GM12878 (cell line): Measurements from ENCODE around the gene PIGZ. TPM values are rescaled to one million over a fixed set of nuclear protein-coding genes. Genes with fewer than 3 reads are reported as not detected.
A peak's percentile ranks its signal among the peaks of the same experiment; 100 is the strongest.

Experiments used
- BACH1 ChIP-seq: fragments of 450-650 bp; IDR thresholded peaks from 2 replicates; pipeline ENCODE4 v1.6.1; 2017; ENCODE audit warnings: mild to moderate bottlenecking, borderline replicate concordance
- BCL3 ChIP-seq: IDR thresholded peaks from 2 replicates; pipeline ENCODE4 v1.6.1; 2011; ENCODE audit warnings: borderline replicate concordance, low read depth, mild to moderate bottlenecking, moderate library complexity, low read length; ENCODE audit not compliant: insufficient read depth, poor library complexity, severe bottlenecking
- CBX5 ChIP-seq: sonication (generic); IDR thresholded peaks from 2 replicates; pipeline ENCODE4 v1.6.1; 2016; ENCODE audit warnings: low read depth, moderate library complexity, mild to moderate bottlenecking, inconsistent platforms
- CHD4 ChIP-seq: fragments of 200-600 bp; sonication (generic); IDR thresholded peaks from 2 replicates; pipeline ENCODE4 v1.6.1; 2016; ENCODE audit warnings: mild to moderate bottlenecking
- CUX1 ChIP-seq: IDR thresholded peaks from 2 replicates; pipeline ENCODE4 v1.6.1; 2012; ENCODE audit warnings: improper control_type of control experiment, low read depth, low read length; ENCODE audit not compliant: insufficient replicate concordance
- ESRRA ChIP-seq: IDR thresholded peaks from 2 replicates; pipeline ENCODE4 v1.6.1; 2012; ENCODE audit warnings: mild to moderate bottlenecking, low read length, improper control_type of control experiment
- HDAC6 ChIP-seq: fragments of 200-600 bp; sonication (generic); IDR thresholded peaks from one replicate; pipeline ENCODE4 v1.8.0; 2017; ENCODE audit warnings: antibody characterized with exemption; ENCODE audit not compliant: unreplicated experiment
- IRF4 ChIP-seq: IDR thresholded peaks from 2 replicates; pipeline ENCODE4 v1.6.1; 2011; ENCODE audit warnings: low read depth, low read length
- KDM1A ChIP-seq: fragments of 200-600 bp; sonication (generic); IDR thresholded peaks from 2 replicates; pipeline ENCODE4 v1.6.1; 2016; ENCODE audit warnings: borderline replicate concordance
- MYB ChIP-seq: fragments of 150-350 bp; IDR thresholded peaks from 2 replicates; pipeline ENCODE4 v1.6.1; 2014; ENCODE audit warnings: mild to moderate bottlenecking, low read depth, low read length, borderline replicate concordance
- MYC ChIP-seq: IDR thresholded peaks from 2 replicates; pipeline ENCODE4 v1.6.1; 2011; ENCODE audit warnings: mild to moderate bottlenecking, low read length, moderate library complexity, inconsistent platforms; ENCODE audit not compliant: insufficient read depth, insufficient replicate concordance, insufficient read length, severe bottlenecking
- NFIC ChIP-seq: IDR thresholded peaks from 2 replicates; pipeline ENCODE4 v1.6.1; 2012; ENCODE audit warnings: low read depth, mild to moderate bottlenecking, inconsistent platforms, low read length, moderate library complexity
- PAX5 ChIP-seq: IDR thresholded peaks from 2 replicates; pipeline ENCODE4 v1.6.1; 2011; ENCODE audit warnings: low read depth, low read length, borderline replicate concordance
- PRDM15 ChIP-seq: fragments of 450-650 bp; formaldehyde crosslinking; IDR thresholded peaks from 2 replicates; pipeline ENCODE4 v1.4.0; 2020; ENCODE audit warnings: mild to moderate bottlenecking, moderate library complexity
- RFX5 ChIP-seq: IDR thresholded peaks from 2 replicates; pipeline ENCODE4 v1.6.1; 2011; ENCODE audit warnings: low read depth, low read length, improper control_type of control experiment
- SREBF2 ChIP-seq: IDR thresholded peaks from 2 replicates; pipeline ENCODE4 v1.6.1; 2012; ENCODE audit warnings: mild to moderate bottlenecking, low read length
- SUZ12 ChIP-seq: fragments of 200-600 bp; sonication (generic); IDR thresholded peaks from one replicate; pipeline ENCODE4 v1.6.1; 2018; ENCODE audit warnings: antibody characterized with exemption, mild to moderate bottlenecking; ENCODE audit not compliant: unreplicated experiment
- USF1 ChIP-seq: IDR thresholded peaks from 2 replicates; pipeline ENCODE4 v1.6.1; 2011; ENCODE audit warnings: borderline replicate concordance, low read depth, mild to moderate bottlenecking, moderate library complexity, mixed read lengths, low read length; ENCODE audit not compliant: insufficient read depth; ENCODE audit errors: extremely low read length
- ZNF274 ChIP-seq: IDR thresholded peaks from one replicate; pipeline ENCODE4 v1.8.0; 2011; ENCODE audit not compliant: insufficient read length, insufficient read depth
- polyA plus RNA-seq, 11 experiments: library from polyadenylated mRNA; depleted of rRNA in 4 of 11; unstranded in 6 of 11; stranded (reverse) in 5 of 11; fragments of >200 nt; fragmentation: Nextera tagmentation in 4 of 11; fragmentation: Illumina TruSeq in 1 of 11; extraction: Ambion mirVana in 4 of 11; extraction: Trizol in 1 of 11; gene quantifications; 1 replicate in 1 of 11; 2 replicates in 10 of 11; pipeline versions ENCODE4 v1.2.1 to v1.2.3, GENCODE V29; 2011 to 2016; ENCODE audit warnings: inconsistent platforms in 2 of 11, missing spikeins in 2 of 11, low read depth in 1 of 11
- total RNA-seq, 4 experiments: library from RNA; depleted of rRNA in 3 of 4; stranded (reverse); fragments of >200 nt in 3 of 4; fragmentation: Illumina TruSeq in 1 of 4; extraction: Trizol in 1 of 4; gene quantifications; 2 replicates each; pipeline versions ENCODE4 v1.2.1 to v1.2.3, GENCODE V29; 2013 to 2021

The PIGZ gene
- total and polyA plus RNA-seq, 10 of the 15 experiments (the other 5 are each of a cell fraction or from before 2014, with no cell fraction given): 0.06 to 1.2 (median 0.64) TPM

GRCh38 chr3:196965112-196965803, 3.4 kb downstream of the PIGZ start (continued):
- TF ChIP-seq SUZ12 (no peak), BCL3 (no peak), RFX5 (no peak), PAX5 (no peak), PRDM15 (CRISPR knock-in tag) (no peak), CBX5 (peak; percentile 83; the same call in 1 of the 2 replicates), HDAC6 (no peak), MYB (no peak), IRF4 (0 out of 2 replicates have a peak, but pooled peaks have one; percentile 27), USF1 (no peak), NFIC (no peak), BACH1 (no peak), CUX1 (no peak), MYC (no peak), KDM1A (no peak), CHD4 (no peak), ZNF274 (no peak), ESRRA (no peak), SREBF2 (no peak)
